ENCODE results near the gene NEXN.
A peak's percentile ranks its signal among the peaks of the same experiment; 100 is the strongest.

The NEXN gene

DNA sequence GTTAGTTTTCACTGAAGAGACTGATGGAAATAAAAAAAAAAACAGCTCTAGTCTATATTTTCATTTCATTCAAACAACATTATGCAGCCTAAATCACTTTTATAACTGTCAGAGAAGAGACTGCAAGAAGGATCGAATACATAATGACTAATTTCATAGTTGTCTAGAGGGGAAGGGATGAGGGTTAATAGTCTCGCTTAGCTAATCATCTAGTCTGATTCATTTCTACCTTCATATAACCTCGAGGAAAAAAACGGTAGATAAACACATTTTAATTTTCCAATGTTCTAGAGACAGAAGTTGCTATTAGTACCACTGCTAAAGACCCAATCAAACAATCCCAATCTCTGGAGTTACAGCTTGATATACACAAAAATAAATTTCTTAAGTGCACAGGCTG is 87.0 kb downstream of the NEXN start:
- Histone ChIP-seq H3K4me3 (ENCODE audit: low read length) (peak overlapping the region; percentile 90), H4K20me1 (ENCODE audit: insufficient read depth, low read length) (peaks cover 75% of the 10 kb centered on the region), H3K9me3 (ENCODE audit: insufficient read depth, low read length) (no peaks in the 10 kb centered on the region), H3K27me3 (ENCODE audit: low read depth, low read length) (no peaks in the 10 kb centered on the region), H3K27ac (ENCODE audit: low read length) (no peak overlapping the region), H2AFZ (ENCODE audit: low read depth, low read length) (no peak overlapping the region), H3K79me2 (ENCODE audit: low read length) (peaks cover 97% of the 10 kb centered on the region), H3K4me1 (ENCODE audit: low read length) (peaks cover 27% of the 10 kb centered on the region), H3K4me2 (ENCODE audit: low read length) (peak overlapping the region; percentile 64), H3K9ac (ENCODE audit: low read length) (no peak overlapping the region), H3K36me3 (replicated peaks; ENCODE audit: low read depth, low read length) (peaks cover 35% of the 10 kb centered on the region)
- TF ChIP-seq, protein P1, sequence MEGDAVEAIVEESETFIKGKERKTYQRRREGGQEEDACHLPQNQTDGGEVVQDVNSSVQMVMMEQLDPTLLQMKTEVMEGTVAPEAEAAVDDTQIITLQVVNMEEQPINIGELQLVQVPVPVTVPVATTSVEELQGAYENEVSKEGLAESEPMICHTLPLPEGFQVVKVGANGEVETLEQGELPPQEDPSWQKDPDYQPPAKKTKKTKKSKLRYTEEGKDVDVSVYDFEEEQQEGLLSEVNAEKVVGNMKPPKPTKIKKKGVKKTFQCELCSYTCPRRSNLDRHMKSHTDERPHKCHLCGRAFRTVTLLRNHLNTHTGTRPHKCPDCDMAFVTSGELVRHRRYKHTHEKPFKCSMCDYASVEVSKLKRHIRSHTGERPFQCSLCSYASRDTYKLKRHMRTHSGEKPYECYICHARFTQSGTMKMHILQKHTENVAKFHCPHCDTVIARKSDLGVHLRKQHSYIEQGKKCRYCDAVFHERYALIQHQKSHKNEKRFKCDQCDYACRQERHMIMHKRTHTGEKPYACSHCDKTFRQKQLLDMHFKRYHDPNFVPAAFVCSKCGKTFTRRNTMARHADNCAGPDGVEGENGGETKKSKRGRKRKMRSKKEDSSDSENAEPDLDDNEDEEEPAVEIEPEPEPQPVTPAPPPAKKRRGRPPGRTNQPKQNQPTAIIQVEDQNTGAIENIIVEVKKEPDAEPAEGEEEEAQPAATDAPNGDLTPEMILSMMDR (IDR thresholded peaks at IDR 0.05; ENCODE audit: low read depth, low read length), result no peak
- no peak for TF ChIP-seq EZH2phosphoT487 (IDR thresholded peaks at IDR 0.05; ENCODE audit: low read depth)

DNA sequence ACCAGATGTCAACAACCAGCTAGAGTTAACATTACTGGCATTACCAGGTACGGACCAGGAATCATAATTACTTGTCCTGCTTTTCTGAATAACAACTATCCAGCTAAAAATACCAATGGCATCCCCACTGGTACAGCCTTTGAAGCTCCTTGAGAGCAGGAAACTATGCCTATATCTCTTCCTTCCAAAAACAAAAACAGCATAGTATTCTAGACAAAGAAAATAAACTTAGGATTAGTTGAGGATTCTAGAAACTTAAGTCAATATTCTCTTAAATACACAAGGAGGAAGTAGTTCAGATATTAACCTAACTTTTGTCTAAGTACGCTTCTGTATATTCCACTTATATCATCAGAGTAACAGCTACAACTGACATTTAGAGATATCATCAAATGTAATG is 87.5 kb downstream of the NEXN start:
- peak overlapping the region; percentile 28; the same call in 1 of the 2 replicates for H3K9ac ChIP-seq (ENCODE audit: low read length)
- H3K27ac ChIP-seq (ENCODE audit: low read length), result no peak overlapping the region
- no peak overlapping the region for H2AFZ ChIP-seq (ENCODE audit: low read depth, low read length)
- peaks cover 35% of the 10 kb centered on the region for H3K36me3 ChIP-seq (replicated peaks; ENCODE audit: low read depth, low read length)
- H3K79me2 ChIP-seq (ENCODE audit: low read length), result peaks cover 97% of the 10 kb centered on the region
- H3K4me2 ChIP-seq (ENCODE audit: low read length), result peak overlapping the region; percentile 64
- H3K9me3 ChIP-seq (ENCODE audit: insufficient read depth, low read length), result no peaks in the 10 kb centered on the region
- H3K4me3 ChIP-seq (ENCODE audit: low read length), result peak overlapping the region; percentile 90
- TF ChIP-seq, protein P1 (IDR thresholded peaks at IDR 0.05; ENCODE audit: low read depth, low read length), result no peak
- TF ChIP-seq EZH2phosphoT487 (IDR thresholded peaks at IDR 0.05; ENCODE audit: low read depth), result no peak
- no peaks in the 10 kb centered on the region for H3K27me3 ChIP-seq (ENCODE audit: low read depth, low read length)
- H3K4me1 ChIP-seq (ENCODE audit: low read length), result peaks cover 31% of the 10 kb centered on the region
- H4K20me1 ChIP-seq (ENCODE audit: insufficient read depth, low read length), result peaks cover 70% of the 10 kb centered on the region

DNA sequence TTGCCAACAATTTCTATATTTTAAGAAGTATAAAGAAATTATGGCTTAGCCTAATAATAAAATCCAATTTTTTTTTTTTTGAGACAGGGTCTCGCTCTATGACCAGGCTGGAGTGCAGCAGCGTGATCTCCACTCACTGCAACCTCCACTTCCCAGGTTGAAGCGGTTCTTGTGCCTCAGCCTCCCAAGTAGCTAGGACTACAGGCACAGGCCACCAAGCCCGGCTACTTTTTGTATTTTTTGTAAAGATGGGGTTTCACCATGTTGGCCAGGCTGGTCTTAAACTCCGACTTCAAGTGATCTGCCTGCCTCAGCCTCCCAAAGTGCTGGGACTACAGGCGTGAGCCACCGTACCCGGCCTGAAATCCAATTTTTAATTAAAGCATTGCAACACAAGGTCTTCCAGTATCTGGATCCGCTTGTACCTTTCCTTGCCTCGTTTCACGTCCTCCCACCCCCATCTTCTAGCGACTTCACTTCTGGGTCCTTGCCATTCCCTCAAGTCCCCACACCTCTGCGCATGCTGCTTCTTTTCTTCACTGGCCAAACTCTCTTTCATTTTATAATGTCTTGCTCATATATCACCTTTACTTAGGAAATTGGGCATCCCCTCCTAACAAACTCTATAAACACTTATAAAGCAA is 88.1 kb downstream of the NEXN start:
- Histone ChIP-seq H3K4me3 (ENCODE audit: low read length) (peak overlapping the region; percentile 90), H4K20me1 (ENCODE audit: insufficient read depth, low read length) (peaks cover 63% of the 10 kb centered on the region), H3K36me3 (replicated peaks; ENCODE audit: low read depth, low read length) (peaks cover 35% of the 10 kb centered on the region), H3K9me3 (ENCODE audit: insufficient read depth, low read length) (no peaks in the 10 kb centered on the region), H3K27ac (ENCODE audit: low read length) (no peak overlapping the region), H3K79me2 (ENCODE audit: low read length) (peaks cover 97% of the 10 kb centered on the region), H2AFZ (ENCODE audit: low read depth, low read length) (no peak overlapping the region), H3K4me2 (ENCODE audit: low read length) (peak overlapping the region; percentile 64), H3K4me1 (ENCODE audit: low read length) (peaks cover 31% of the 10 kb centered on the region), H3K27me3 (ENCODE audit: low read depth, low read length) (no peaks in the 10 kb centered on the region), H3K9ac (ENCODE audit: low read length) (peak overlapping the region; percentile 93)
- no peak for TF ChIP-seq EZH2phosphoT487 (IDR thresholded peaks at IDR 0.05; ENCODE audit: low read depth)
- TF ChIP-seq, protein P1 (IDR thresholded peaks at IDR 0.05; ENCODE audit: low read depth, low read length), result no peak

DNA sequence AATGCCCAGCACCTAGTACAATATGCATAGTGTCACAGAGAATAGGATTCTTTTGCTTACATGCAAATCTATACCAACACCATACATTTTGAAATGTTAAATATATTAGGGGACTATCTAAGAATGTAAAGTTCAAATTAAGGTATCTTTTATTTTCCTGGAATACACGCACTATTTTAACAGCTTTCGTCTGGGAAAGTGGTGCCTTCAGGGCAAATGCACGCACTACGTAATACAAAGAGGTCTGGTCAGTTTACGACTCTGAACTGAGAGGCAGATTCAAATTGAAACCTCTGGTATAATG is 89.5 kb downstream of the NEXN start:
- peak overlapping the region; percentile 98 for H3K27ac ChIP-seq (ENCODE audit: low read length)
- H4K20me1 ChIP-seq (ENCODE audit: insufficient read depth, low read length), result peaks cover 49% of the 10 kb centered on the region
- peak overlapping the region; percentile 64 for H3K4me2 ChIP-seq (ENCODE audit: low read length)
- no peaks in the 10 kb centered on the region for H3K27me3 ChIP-seq (ENCODE audit: low read depth, low read length)
- H3K4me3 ChIP-seq (ENCODE audit: low read length), result peak overlapping the region; percentile 90
- peaks cover 88% of the 10 kb centered on the region for H3K79me2 ChIP-seq (ENCODE audit: low read length)
- H3K9ac ChIP-seq (ENCODE audit: low read length), result peak overlapping the region; percentile 93
- H2AFZ ChIP-seq (ENCODE audit: low read depth, low read length), result no peak overlapping the region
- H3K36me3 ChIP-seq (replicated peaks; ENCODE audit: low read depth, low read length), result peaks cover 32% of the 10 kb centered on the region
- no peak for TF ChIP-seq EZH2phosphoT487 (IDR thresholded peaks at IDR 0.05; ENCODE audit: low read depth)
- TF ChIP-seq, protein P1 (IDR thresholded peaks at IDR 0.05; ENCODE audit: low read depth, low read length), result no peak
- H3K9me3 ChIP-seq (ENCODE audit: insufficient read depth, low read length), result no peaks in the 10 kb centered on the region
- H3K4me1 ChIP-seq (ENCODE audit: low read length), result peaks cover 31% of the 10 kb centered on the region
